Esophagus muscularis mucosa (tissue), 4 donors: Measurements from ENCODE around the gene OR2D3. TPM values are rescaled to one million over a fixed set of nuclear protein-coding genes. Genes with fewer than 3 reads are reported as not detected.
"Not testable (repeated sequence)": the region's sequence is repeated elsewhere in the genome, so short reads cannot be mapped to it uniquely, and the experiment has no call there.

Source experiments
- DNase-seq: peaks from one replicate; pipeline ENCODE4 v3.0.0-alpha.2; 2017; ENCODE audit errors: extremely low spot score
- H3K27ac ChIP-seq, 4 donors: fragments of 200-600 bp; sonication (generic); replicated peaks in 1 of 4; 1 replicate in 3 of 4; 2 replicates in 1 of 4; pipeline ENCODE4 v1.5.1; 2016 to 2019; ENCODE audit warnings: mild to moderate bottlenecking in 1 of 4
- H3K27me3 ChIP-seq, 4 donors: fragments of 200-600 bp; sonication (generic); one replicate each; pipeline versions ENCODE4 v1.5.1 to v1.6.0; 2016 to 2019
- H3K36me3 ChIP-seq, 4 donors: fragments of 200-600 bp; sonication (generic); one replicate each; pipeline ENCODE4 v1.5.1; 2016 to 2019
- H3K4me1 ChIP-seq, 4 donors: fragments of 200-600 bp; sonication (generic); one replicate each; pipeline ENCODE4 v1.5.1; 2016 to 2019
- H3K4me3 ChIP-seq, 4 donors: fragments of 200-600 bp; sonication (generic); 1 replicate in 2 of 4; 2 replicates in 2 of 4; pipeline ENCODE4 v1.5.1; 2016 to 2019; ENCODE audit warnings: mild to moderate bottlenecking in 4 of 4, moderate library complexity in 1 of 4
- H3K9me3 ChIP-seq, 4 donors: fragments of 200-600 bp; sonication (generic); 1 replicate in 3 of 4; 2 replicates in 1 of 4; pipeline ENCODE4 v1.5.1; 2016 to 2019
- EP300 ChIP-seq: sonication (generic); formaldehyde crosslinking; IDR thresholded peaks from one replicate; pipeline ENCODE4 v1.6.1; 2017; ENCODE audit warnings: antibody characterized with exemption
- POLR2A ChIP-seq: fragments of 450-650 bp; IDR thresholded peaks from one replicate; pipeline ENCODE4 v1.6.1; 2017; ENCODE audit warnings: antibody characterized with exemption, moderate library complexity, mild to moderate bottlenecking, low read depth
- POLR2AphosphoS5 ChIP-seq, 2 donors: sonication (generic); formaldehyde crosslinking; IDR thresholded peaks; one replicate each; pipeline ENCODE4 v1.6.1; 2017; ENCODE audit warnings: antibody characterized with exemption in 2 of 2
- WGBS: methylation state at CpG from one replicate; pipeline ENCODE4 v1.1.5; 2018; 5-methylcytosine and 5-hydroxymethylcytosine counted together
- intact Hi-C: fragments of 100-400 bp; cut with DNase I; formaldehyde crosslinking; loops from one replicate; pipeline ENCODE4 v1.15.1; 2023
- total RNA-seq, 4 donors: library from RNA; depleted of rRNA; stranded (reverse); fragments of >200 nt; gene quantifications; one replicate each; pipeline versions ENCODE4 v1.1.0 to v1.2.1, GENCODE V29; 2016
- TF ChIP-seq, protein P1 (sequence below), 3 experiments: fragments of 200-600 bp in 2 of 3; fragments of 450-650 bp in 1 of 3; sonication (generic) in 2 of 3; IDR thresholded peaks; one replicate each; pipeline ENCODE4 v1.5.1; 2017 to 2019; ENCODE audit warnings: antibody characterized with exemption in 3 of 3, mild to moderate bottlenecking in 2 of 3, moderate library complexity in 1 of 3

OR2D3 gene
- total RNA-seq, 4 donors from 2014 or later, result not detected

GRCh38 chr11:6894097-6894496 is 26.7 kb upstream of the OR2D3 start:
- Histone ChIP-seq H3K27ac (no peak overlapping the region), H3K9me3 (no peaks in the 10 kb centered on the region), H3K4me1 (no peaks in the 10 kb centered on the region), H3K4me3 (no peak overlapping the region), H3K27me3 (peaks cover 0 to 5% (median 0%) of the 10 kb centered on the region in 4 donors), H3K36me3 (no peaks in the 10 kb centered on the region)
- DNase-seq, result no peak
- TF ChIP-seq POLR2AphosphoS5 (IDR thresholded peaks at IDR 0.05) (no peak), POLR2A (no peak), EP300 (no peak)
- TF ChIP-seq, protein P1, sequence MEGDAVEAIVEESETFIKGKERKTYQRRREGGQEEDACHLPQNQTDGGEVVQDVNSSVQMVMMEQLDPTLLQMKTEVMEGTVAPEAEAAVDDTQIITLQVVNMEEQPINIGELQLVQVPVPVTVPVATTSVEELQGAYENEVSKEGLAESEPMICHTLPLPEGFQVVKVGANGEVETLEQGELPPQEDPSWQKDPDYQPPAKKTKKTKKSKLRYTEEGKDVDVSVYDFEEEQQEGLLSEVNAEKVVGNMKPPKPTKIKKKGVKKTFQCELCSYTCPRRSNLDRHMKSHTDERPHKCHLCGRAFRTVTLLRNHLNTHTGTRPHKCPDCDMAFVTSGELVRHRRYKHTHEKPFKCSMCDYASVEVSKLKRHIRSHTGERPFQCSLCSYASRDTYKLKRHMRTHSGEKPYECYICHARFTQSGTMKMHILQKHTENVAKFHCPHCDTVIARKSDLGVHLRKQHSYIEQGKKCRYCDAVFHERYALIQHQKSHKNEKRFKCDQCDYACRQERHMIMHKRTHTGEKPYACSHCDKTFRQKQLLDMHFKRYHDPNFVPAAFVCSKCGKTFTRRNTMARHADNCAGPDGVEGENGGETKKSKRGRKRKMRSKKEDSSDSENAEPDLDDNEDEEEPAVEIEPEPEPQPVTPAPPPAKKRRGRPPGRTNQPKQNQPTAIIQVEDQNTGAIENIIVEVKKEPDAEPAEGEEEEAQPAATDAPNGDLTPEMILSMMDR (IDR thresholded peaks at IDR 0.05), result no peak
- intact Hi-C loops, result no loop called here

- H3K4me1 ChIP-seq, result no peaks in the 10 kb centered on the region
- intact Hi-C loops, result no loop called here
These were observed 25.8 kb upstream of the OR2D3 start for GRCh38 chr11:6895010-6895409.

DNA sequence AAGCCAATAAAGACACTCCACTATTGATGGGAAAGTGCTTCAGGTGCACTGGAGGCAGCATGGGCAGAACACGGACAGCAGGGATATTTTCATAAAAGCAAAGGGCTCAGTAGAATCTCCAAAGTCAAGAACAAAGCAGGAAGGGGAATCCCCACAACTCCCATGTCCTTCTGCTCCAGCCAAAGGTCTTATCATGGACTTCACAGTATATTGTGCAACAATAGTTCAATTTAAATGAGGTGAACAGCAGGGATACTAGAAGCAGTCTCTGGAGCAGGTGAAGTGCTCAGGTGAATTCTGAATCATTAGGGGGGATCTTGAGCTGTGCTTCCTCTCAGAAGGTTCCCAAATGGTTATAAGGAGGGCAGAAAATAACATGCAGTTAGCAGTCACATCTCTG is 21.9 kb upstream of the OR2D3 start:
- TF ChIP-seq, protein P1 (IDR thresholded peaks at IDR 0.05), result no peak
- no peak for TF ChIP-seq POLR2A
- TF ChIP-seq POLR2AphosphoS5 (IDR thresholded peaks at IDR 0.05), result no peak
- TF ChIP-seq EP300, result no peak
- 70% methylated on average over 1 of the region's 1 CpG for WGBS
- no peak for DNase-seq
- intact Hi-C loops, result no loop called here
- no peaks in the 10 kb centered on the region for H3K4me1 ChIP-seq
- H3K9me3 ChIP-seq, result no peaks in the 10 kb centered on the region
- no peaks in the 10 kb centered on the region for H3K36me3 ChIP-seq
- H3K4me3 ChIP-seq, result no peak overlapping the region
- no peaks in the 10 kb centered on the region for H3K27me3 ChIP-seq
- H3K27ac ChIP-seq, result no peak overlapping the region

More at GRCh38 chr11:6895010-6895409, 25.8 kb upstream of the OR2D3 start:
- DNase-seq, result no peak
- Histone ChIP-seq H3K4me3 (no peak overlapping the region), H3K9me3 (no peaks in the 10 kb centered on the region), H3K27ac (no peak overlapping the region), H3K27me3 (peaks cover 0 to 5% (median 0%) of the 10 kb centered on the region in 4 donors), H3K36me3 (no peaks in the 10 kb centered on the region)
- TF ChIP-seq, protein P1 (IDR thresholded peaks at IDR 0.05), result no peak
- TF ChIP-seq EP300, result no peak
- TF ChIP-seq POLR2AphosphoS5 (IDR thresholded peaks at IDR 0.05), result no peak
- no peak for TF ChIP-seq POLR2A

GRCh38 chr11:6900327-6900999 is 20.3 kb upstream of the OR2D3 start:
- Histone ChIP-seq H3K36me3 (no peaks in the 10 kb centered on the region), H3K4me3 (no peak overlapping the region), H3K9me3 (no peaks in the 10 kb centered on the region), H3K27me3 (no peaks in the 10 kb centered on the region), H3K27ac (no peak overlapping the region), H3K4me1 (no peaks in the 10 kb centered on the region)
- 50% methylated on average over 2 of the region's 2 CpGs for WGBS
- no peak for DNase-seq
- intact Hi-C loops, result no loop called here
- no peak for TF ChIP-seq POLR2AphosphoS5 (IDR thresholded peaks at IDR 0.05)
- TF ChIP-seq EP300, result no peak
- no peak for TF ChIP-seq POLR2A
- TF ChIP-seq, protein P1 (IDR thresholded peaks at IDR 0.05), result no peak

DNA sequence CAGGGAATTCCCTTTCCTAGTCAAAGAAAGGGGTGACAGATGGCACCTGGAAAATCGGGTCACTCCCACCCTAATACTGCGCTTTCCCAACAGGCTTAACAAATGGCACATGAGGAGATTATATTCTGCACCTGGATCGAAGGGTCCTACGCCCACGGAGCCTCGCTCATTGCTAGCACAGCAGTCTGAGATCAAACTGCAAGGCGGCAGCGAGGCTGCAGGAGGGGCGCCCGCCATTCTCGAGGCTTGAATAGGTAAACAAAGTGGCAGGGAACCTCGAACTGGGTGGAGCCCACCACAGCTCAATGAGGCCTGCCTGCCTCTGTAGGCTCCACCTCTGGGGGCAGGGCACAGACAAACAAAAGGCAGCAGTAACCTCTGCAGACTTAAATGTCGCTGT is 16.0 kb upstream of the OR2D3 start:
- H3K27ac ChIP-seq, H3K36me3 ChIP-seq, H3K9me3 ChIP-seq, DNase-seq, H3K27me3 ChIP-seq, intact Hi-C loops, H3K4me3 ChIP-seq, H3K4me1 ChIP-seq: not testable (repeated sequence)
- 76% methylated on average over 13 of the region's 13 CpGs for WGBS
